Testis (tissue), 3 donors: Measurements from ENCODE around the gene TUBGCP6. TPM values are rescaled to one million over a fixed set of nuclear protein-coding genes. Genes with fewer than 3 reads are reported as not detected.

ENCODE experiments used
- DNase-seq: peaks from one replicate; pipeline ENCODE4 v3.0.0-alpha.2; 2019
- H3K27ac ChIP-seq, 2 donors: fragments of 200-600 bp; sonication (generic); one replicate each; pipeline ENCODE4 v1.5.1; 2019
- H3K27me3 ChIP-seq: fragments of 200-600 bp; sonication (generic); one replicate; pipeline ENCODE4 v1.5.1; 2019
- H3K36me3 ChIP-seq: fragments of 200-600 bp; sonication (generic); one replicate; pipeline ENCODE4 v1.5.1; 2017; ENCODE audit warnings: low read depth; ENCODE audit errors: missing control alignments
- H3K4me1 ChIP-seq: fragments of 200-600 bp; sonication (generic); one replicate; pipeline ENCODE4 v1.5.1; 2019
- H3K4me3 ChIP-seq, 2 donors: fragments of 200-600 bp; sonication (generic); one replicate each; pipeline ENCODE4 v1.5.1; 2017 to 2019
- H3K9me3 ChIP-seq: fragments of 200-600 bp; sonication (generic); one replicate; pipeline ENCODE4 v1.5.1; 2017
- CTCF ChIP-seq, 3 experiments: fragments of 450-650 bp in 2 of 3; fragments of 200-600 bp in 1 of 3; sonication (generic) in 1 of 3; IDR thresholded peaks; one replicate each; pipeline ENCODE4 v1.5.1; 2016 to 2019; ENCODE audit warnings: antibody characterized with exemption in 3 of 3, mild to moderate bottlenecking in 2 of 3, moderate library complexity in 1 of 3
- POLR2A ChIP-seq: fragments of 450-650 bp; IDR thresholded peaks from one replicate; pipeline ENCODE4 v1.6.1; 2017; ENCODE audit warnings: antibody characterized with exemption, mild to moderate bottlenecking, moderate library complexity
- WGBS, 2 donors: methylation state at CpG; one replicate each; pipeline ENCODE4 v1.1.5; 2018; 5-methylcytosine and 5-hydroxymethylcytosine counted together
- intact Hi-C: fragments of 100-400 bp; cut with DNase I; formaldehyde crosslinking; loops from one replicate; pipeline ENCODE4 v1.15.1; 2023; ENCODE audit warnings: low total_unique reads
- polyA plus RNA-seq: library from polyadenylated mRNA; stranded (reverse); fragments of 350-450 nt; fragmentation: Illumina TruSeq; extraction: RNeasy Lipid Tissue Mini Kit (QIAGEN cat#74804); gene quantifications from one replicate; pipeline ENCODE4 v1.2.3, GENCODE V29; 2014; ENCODE audit warnings: low read depth, low replicate concordance; ENCODE audit not compliant: insufficient read depth
- total RNA-seq, 2 donors: library from RNA; depleted of rRNA; stranded (reverse); fragments of >200 nt; gene quantifications; one replicate each; pipeline ENCODE4 v1.2.3, GENCODE V29; 2016

TUBGCP6 gene
- total and polyA plus RNA-seq, 3 donors from 2014 or later, result 40.2 to 143 (median 136) TPM

GRCh38 chr22:50286701-50287318 is 42.0 kb upstream of the TUBGCP6 start:
- 91% methylated on average over 40 of the region's 40 CpGs; no CpG with 5 or more reads in 1 of the 2 donors for WGBS, 2 donors
- Histone ChIP-seq H3K27me3 (no peaks in the 10 kb centered on the region), H3K4me3 (no peak overlapping the region), H3K9me3 (no peaks in the 10 kb centered on the region), H3K36me3 (no peaks in the 10 kb centered on the region), H3K4me1 (no peaks in the 10 kb centered on the region), H3K27ac (no peak overlapping the region)
- TF ChIP-seq CTCF (IDR thresholded peaks at IDR 0.05), result no peak
- TF ChIP-seq POLR2A, result no peak
- intact Hi-C loops, result no loop called here
- no peak for DNase-seq

- Histone ChIP-seq H3K27ac (no peak overlapping the region), H3K9me3 (no peaks in the 10 kb centered on the region), H3K36me3 (no peaks in the 10 kb centered on the region), H3K27me3 (no peaks in the 10 kb centered on the region), H3K4me3 (no peak overlapping the region), H3K4me1 (no peaks in the 10 kb centered on the region)
- no peak for TF ChIP-seq CTCF (IDR thresholded peaks at IDR 0.05)
- TF ChIP-seq POLR2A, result no peak
- DNase-seq, result no peak
- 87 to 90% methylated on average over 7 to 14 of the region's 21 CpGs for WGBS, 2 donors
- intact Hi-C loops, result no loop called here
These were observed 41.5 kb upstream of the TUBGCP6 start for GRCh38 chr22:50286275-50286674.

- no peaks in the 10 kb centered on the region for H3K36me3 ChIP-seq
- no peak for TF ChIP-seq CTCF (IDR thresholded peaks at IDR 0.05)
- no peak for TF ChIP-seq POLR2A
- no peak for DNase-seq
- H3K4me3 ChIP-seq, result no peak overlapping the region
- intact Hi-C loops, result no loop called here
- H3K27me3 ChIP-seq, result no peaks in the 10 kb centered on the region
- 94 to 96% methylated on average over 24 to 31 of the region's 34 CpGs for WGBS, 2 donors
- H3K9me3 ChIP-seq, result no peaks in the 10 kb centered on the region
- H3K27ac ChIP-seq, result no peak overlapping the region
- H3K4me1 ChIP-seq, result no peaks in the 10 kb centered on the region
These were observed 40.9 kb upstream of the TUBGCP6 start for GRCh38 chr22:50285568-50286229.

GRCh38 chr22:50284479-50284878 is 39.7 kb upstream of the TUBGCP6 start:
- DNase-seq, result no peak
- Histone ChIP-seq H3K27ac (no peak overlapping the region), H3K27me3 (no peaks in the 10 kb centered on the region), H3K4me1 (no peaks in the 10 kb centered on the region), H3K36me3 (no peaks in the 10 kb centered on the region), H3K4me3 (no peak overlapping the region), H3K9me3 (no peaks in the 10 kb centered on the region)
- WGBS, 2 donors, result 91 to 93% methylated on average over 9 to 13 of the region's 13 CpGs
- no peak for TF ChIP-seq CTCF (IDR thresholded peaks at IDR 0.05)
- TF ChIP-seq POLR2A, result no peak
- intact Hi-C loops, result no loop called here

GRCh38 chr22:50283821-50284220 is 39.0 kb upstream of the TUBGCP6 start:
- intact Hi-C loops, result no loop called here
- Histone ChIP-seq H3K4me1 (no peaks in the 10 kb centered on the region), H3K4me3 (no peak overlapping the region), H3K27ac (no peak overlapping the region), H3K36me3 (no peaks in the 10 kb centered on the region), H3K9me3 (no peaks in the 10 kb centered on the region), H3K27me3 (no peaks in the 10 kb centered on the region)
- DNase-seq, result no peak
- TF ChIP-seq CTCF (IDR thresholded peaks at IDR 0.05) (no peak), POLR2A (no peak)
- WGBS, 2 donors, result 80 to 98% methylated on average over 2 to 29 of the region's 30 CpGs
